Endometrial microvascular endothelial cells (primary cell): ENCODE measurements around the gene MYO18B. TPM values are rescaled to one million over a fixed set of nuclear protein-coding genes. Genes with fewer than 3 reads are reported as not detected.

Experiments used
- in situ Hi-C: cut with HindIII; loops from 2 replicates; pipeline ENCODE4 v1.10.0; 2017; ENCODE audit warnings: low sequenced_read_pairs, low pct_unique_long_range_greater_than_20kb; ENCODE audit errors: inconsistent ontology term
- total RNA-seq: library from RNA; depleted of rRNA; stranded (reverse); fragments of >200 nt; gene quantifications from one replicate; pipeline ENCODE4 v1.2.3, GENCODE V29; 2015; ENCODE audit errors: inconsistent ontology term

The MYO18B gene
- total RNA-seq, 1 donor from 2014 or later = not detected

GRCh38 chr22:25804676-25805075 is 62.7 kb downstream of the MYO18B start:
- in situ Hi-C loops = no loop called here

DNA sequence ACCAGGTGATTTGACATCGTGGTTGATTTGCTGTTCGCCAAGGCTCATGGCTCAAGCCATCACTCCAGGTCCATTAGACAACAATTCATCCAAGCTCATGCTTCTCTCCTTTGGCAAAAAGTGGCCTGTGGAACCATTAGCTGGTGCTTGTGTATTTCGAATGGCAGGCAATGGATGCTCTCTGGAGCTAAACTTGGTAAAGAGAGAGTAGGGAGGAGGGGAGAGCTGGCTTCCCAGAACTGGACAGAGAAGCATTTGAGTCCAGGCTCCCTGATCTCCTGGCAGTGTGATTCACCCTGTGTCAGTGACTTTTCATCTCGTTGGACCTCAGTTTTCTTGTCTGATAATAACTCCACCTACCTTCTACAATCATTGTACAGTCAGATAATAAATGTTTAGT is 64.6 kb downstream of the MYO18B start:
- in situ Hi-C loops = no loop called here

DNA sequence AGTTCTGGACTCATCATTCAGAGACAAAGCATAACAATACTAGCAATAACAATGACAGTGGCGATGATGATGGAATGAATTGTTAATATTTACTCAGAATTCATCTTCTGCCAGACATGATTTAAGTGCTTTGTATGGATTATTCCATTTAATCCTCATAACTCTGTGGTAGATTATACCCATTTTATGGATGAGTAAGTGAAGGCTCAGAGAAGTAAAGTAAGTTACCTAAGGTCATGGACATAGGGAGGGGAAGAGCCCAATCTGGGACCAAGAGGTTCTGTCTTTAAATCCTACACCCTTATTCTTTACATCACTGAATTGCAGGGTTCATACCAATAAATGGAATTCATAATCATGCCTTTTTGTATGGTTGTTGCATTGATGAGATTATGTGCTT is 72.7 kb downstream of the MYO18B start:
- in situ Hi-C loops = no loop called here

DNA sequence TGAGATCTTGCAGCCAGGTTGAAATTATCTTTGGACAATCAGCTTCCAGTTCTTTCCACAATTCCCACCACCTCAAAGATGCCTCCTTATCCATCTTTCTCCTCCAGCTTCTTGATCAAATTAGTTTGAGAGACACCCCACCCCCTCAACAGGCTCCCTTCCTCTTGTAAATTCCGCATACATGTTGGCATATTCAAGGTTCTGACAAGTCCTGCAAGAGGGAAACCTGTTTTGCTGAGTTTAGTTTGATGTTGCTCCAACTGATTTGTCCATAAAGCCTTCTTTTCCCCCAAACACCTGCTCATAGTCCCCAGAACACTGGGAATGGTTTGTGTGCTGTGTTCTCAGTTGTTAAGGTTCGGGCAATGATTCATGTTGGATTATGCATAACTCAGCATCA is 73.6 kb downstream of the MYO18B start:
- in situ Hi-C loops = no loop called here

DNA sequence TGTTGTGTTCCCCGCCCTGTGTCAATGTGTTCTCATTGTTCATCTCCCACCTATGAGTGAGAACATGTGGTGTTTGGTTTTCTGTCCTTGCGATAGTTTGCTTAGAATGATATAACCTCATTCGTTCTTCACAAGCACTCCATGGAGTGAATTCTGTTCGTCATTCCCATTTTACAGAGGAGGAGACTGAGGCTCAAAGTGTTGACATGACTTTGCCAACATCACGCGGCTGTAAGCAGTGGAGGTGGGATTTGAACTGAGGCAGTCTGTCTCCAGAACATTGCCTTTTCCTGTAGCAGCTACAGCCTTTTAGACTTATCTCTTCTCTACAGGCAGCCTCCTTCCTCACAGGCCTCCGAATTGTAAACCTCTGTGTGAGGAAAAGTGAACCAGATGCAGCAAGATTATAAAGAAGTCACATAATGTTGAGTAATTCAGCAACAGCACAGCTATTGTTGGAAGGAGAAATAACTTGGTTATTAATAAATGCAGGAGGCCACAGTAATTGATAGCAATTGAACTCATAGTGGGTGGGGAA is 74.6 kb downstream of the MYO18B start:
- in situ Hi-C loops = no loop called here

DNA sequence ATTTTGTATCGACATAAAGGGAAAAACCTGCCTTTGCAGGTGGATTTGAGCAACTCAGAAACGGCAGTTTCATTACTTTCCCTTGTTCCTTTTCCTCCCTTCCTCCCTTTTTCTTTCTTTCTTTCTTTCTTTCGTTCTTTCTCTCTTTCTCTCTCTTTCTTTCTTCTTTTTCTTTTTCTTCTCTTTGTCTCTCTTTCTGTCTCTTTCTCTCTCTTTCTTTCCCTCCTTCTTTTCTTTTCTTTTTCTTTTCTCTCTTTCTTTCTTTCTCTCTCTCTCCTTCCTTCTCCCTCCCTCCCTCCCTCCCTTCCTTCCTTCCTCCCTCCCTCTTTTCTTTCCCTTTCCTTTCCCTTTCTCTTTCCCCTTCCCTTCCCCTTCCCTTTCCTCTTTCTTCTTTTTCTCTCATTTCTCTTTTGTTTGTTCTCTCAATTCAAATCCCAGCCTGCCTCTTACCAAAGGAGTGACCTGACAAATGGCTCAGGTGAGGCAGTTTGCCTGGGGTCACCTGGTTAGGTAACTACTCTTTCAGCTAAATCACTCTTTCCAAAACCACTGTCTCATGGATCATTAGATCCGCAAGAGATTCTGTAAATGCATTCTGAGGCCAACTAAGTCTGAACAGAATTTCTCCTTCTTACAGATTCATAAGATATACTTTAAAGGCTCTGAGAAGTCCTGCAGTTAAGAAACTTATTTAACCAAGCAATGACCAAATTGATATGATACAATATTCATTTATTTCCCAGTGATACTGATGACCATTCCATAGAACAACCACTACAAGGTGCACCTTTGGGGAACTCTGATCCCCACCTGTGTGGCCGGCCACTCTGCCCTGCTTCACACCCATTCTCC is 75.3 kb downstream of the MYO18B start:
- in situ Hi-C loops = no loop called here

- in situ Hi-C loops = no loop called here
These were observed 76.6 kb downstream of the MYO18B start for GRCh38 chr22:25818541-25818940.

DNA sequence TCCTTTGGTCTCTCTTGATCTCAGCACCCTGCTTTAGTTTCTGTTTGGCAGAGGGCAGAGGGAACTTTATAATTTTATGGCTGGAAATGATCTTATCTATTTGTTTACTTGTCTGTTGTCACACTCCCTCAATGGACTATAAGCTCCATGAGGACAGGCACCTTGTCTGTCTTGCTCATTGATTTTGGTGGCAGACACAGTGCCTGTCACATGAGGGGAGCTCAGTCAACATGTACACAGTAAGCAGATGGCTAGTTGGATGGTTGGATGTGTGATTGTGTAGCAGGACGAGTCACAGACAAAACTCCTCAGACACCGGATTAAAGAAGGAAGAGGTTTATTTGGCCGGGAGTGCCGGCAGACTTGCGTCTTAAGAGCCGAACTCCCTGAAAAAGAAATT is 80.4 kb downstream of the MYO18B start:
- in situ Hi-C loops = no loop called here

GRCh38 chr22:25823276-25823675 is 81.3 kb downstream of the MYO18B start:
- in situ Hi-C loops = no loop called here

DNA sequence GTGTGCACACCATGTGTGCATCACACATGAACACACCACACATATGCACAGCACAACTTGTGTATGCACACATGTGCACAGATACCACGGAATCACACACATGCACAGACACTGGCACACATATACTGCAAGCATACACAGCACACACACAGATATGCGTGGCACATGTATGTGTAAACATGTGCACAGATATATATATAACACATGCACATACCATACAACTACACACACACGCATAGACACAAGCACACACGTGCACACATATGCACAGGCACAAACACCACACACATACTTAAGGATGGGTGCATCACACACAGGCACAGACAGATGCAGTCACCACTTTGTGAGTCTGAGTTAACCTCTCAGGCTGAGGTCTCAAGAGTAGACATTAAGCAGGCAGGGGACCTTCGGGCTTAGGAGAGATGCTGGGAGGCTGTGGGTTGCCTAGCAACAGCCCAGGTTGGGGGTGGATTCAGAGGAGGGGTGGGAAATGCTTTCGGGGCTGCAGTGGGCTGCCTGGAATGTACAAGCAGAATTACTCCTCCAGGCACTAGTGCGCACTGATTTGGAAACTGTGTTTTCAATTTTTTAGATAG is 82.9 kb downstream of the MYO18B start:
- in situ Hi-C loops = no loop called here

DNA sequence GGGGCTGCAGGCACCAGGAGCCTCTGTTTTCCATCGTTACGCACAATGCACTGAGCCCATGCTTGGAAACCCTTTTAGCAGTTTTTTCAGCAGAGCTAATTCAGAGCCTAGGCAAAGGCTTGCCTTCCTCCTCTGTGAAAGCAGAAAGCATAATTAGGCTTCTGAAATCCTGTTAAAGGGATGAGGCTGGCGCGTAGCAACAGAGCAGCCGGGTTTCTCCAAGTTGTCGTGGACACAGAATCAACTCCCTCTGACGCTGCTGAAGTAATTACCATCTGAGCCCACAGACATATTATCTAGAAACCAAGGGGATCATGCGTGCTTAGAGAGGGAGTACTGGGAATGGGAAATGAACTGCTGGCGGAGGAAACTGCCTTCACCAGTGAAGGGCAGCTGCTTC is 85.4 kb downstream of the MYO18B start:
- in situ Hi-C loops = no loop called here

GRCh38 chr22:25828422-25828821 is 86.4 kb downstream of the MYO18B start:
- in situ Hi-C loops = no loop called here

DNA sequence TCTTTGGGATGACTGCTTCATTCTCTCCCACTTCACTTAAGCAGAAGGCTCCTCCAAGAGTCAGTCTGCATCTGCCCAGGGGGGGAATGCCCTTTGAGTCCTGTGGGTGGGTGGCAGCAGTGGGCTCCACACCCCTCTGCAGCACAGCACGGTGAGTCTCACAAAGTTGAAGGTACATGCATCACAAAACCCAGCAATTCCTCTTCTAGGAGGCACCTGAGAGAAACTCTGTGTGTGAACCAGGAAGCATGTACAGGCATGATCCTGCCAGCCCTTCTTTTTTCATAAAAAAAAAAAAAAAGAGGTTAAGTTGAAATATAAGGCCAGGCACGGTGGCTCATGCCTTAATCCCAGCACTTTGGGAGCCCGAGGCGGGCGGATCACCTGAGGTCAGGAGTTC is 87.2 kb downstream of the MYO18B start:
- in situ Hi-C loops = no loop called here

DNA sequence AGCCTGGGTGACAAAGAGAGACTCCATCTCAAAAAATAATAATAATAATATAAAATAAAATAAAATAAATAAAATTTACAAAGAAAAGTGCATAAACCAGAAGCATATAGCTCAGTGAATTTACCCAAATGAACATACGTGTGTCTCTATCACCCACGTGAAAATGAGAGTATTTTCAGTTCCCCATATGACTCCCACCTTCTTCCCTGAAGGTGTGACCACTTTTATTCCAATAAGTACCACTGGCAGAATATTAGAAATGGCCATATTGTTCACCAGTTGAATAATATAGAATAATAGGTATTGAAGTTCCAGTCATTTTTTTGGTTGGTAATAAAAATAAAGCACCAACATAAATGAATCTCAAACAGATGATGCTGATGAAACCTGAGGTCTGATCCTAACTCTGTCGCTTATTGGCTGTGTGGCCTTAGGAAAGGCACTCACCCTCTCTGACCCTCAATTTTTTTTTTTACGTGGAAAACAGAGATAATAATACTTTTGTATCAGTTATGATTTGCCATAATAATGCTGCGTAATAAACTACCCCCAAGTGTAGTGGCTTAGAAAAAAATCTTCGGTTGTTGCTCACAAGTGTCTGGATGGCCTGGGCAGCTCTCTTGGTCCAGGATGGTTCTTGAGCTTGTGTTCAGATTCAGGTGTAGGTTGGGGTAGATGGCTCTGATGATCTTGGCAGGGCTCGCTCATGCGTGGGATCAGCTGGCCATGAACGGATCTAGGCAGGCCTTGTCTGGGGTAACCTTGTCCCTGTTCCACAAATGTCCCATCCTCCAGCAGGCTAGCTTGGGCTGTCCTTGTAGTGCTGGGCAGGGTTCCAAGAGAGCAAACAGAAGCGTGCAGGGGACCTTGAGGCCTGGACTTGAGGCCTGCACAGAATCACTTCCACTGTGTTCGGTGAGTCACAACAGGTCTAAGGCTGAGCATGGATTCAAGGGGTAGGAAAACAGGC is 88.1 kb downstream of the MYO18B start:
- in situ Hi-C loops = no loop called here

DNA sequence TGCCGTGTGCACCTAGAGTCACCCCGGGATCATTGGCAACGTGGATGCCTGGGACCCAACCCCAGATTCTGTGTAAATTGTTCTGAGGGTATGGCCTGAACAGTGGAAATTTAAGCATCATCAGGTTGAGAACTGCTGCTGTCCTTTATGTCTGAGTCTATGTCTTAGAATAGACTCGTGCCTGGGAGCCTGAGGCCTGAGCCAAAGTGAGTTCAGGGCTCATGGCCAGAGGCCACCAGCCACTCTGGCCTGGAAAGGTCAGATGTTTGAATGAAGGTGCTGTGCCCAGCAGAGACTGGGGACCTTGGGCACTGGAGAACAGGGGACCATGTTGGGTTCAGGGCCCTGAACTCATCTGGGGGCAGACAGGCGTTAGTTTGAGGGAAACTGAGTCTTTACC is 91.1 kb downstream of the MYO18B start:
- in situ Hi-C loops = no loop called here

DNA sequence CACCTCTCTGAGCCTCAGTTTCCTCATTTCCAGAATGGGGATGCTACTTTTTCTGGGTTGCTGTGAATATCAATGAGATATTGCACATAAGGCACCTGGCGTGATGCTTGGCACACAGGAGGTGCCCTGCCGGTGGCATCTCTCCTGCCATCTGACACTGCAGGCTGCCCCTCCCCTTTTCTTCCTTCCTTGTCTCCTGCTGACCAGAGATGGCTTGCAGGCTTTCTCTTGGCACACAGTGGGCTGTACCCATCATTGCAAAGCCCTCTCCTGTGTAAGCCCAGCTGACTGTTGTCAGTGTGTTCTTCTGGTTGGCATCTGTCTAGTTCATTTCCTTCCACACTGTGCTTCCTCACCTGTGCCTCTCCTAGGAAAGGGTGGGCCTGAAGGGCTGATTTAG is 91.7 kb downstream of the MYO18B start:
- in situ Hi-C loops = no loop called here

GRCh38 chr22:25834490-25834889 is 92.5 kb downstream of the MYO18B start:
- in situ Hi-C loops = no loop called here

DNA sequence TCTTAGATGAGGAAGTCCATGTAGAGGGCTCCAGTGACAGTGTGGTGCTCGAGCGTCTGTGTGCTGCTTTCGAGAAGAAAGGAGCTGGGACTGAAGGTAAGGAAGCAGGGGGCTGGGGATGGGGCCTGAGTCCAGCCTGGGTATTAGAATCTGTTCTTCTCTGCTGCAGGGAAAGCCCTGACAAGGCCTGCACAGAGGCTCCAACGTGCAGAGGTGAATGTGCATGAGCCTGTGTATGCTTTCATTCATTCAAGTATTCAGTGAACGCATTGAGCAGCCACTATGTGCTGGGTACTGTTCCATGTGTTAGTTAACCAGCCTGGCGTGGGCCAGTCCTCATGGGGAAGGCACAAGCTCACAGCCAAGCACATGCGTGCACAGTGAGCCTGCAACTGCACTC is 93.4 kb downstream of the MYO18B start:
- in situ Hi-C loops = no loop called here

- in situ Hi-C loops = no loop called here
These were observed 95.4 kb downstream of the MYO18B start for GRCh38 chr22:25837288-25837900.
